Fibroblast of lung (primary cell): ENCODE results near the gene MNAT1. TPM values are rescaled to one million over a fixed set of nuclear protein-coding genes. Genes with fewer than 3 reads are reported as not detected.

Experiments used
- DNase-seq, 2 donors: peaks; one replicate each; pipeline versions ENCODE4 v3.0.0 to v3.0.0-alpha.2; 2010; ENCODE audit warnings: low read depth in 2 of 2
- H2AFZ ChIP-seq: 2 replicates; pipeline ENCODE4 v1.5.1; 2012; ENCODE audit warnings: low read length, control low read depth, inconsistent platforms
- H3K27ac ChIP-seq: 2 replicates; pipeline ENCODE4 v1.5.1; 2011; ENCODE audit warnings: low read length, control low read depth; ENCODE audit not compliant: insufficient read depth
- H3K27me3 ChIP-seq: 2 replicates; pipeline ENCODE4 v1.5.1; 2011; ENCODE audit warnings: mild to moderate bottlenecking, low read length; ENCODE audit not compliant: control insufficient read depth, insufficient read depth
- H3K36me3 ChIP-seq: 2 replicates; pipeline ENCODE4 v1.5.1; 2011; ENCODE audit warnings: low read length; ENCODE audit not compliant: control insufficient read depth, insufficient read depth
- H3K4me1 ChIP-seq: 2 replicates; pipeline ENCODE4 v1.5.1; 2011; ENCODE audit warnings: low read length; ENCODE audit not compliant: control insufficient read depth, insufficient read depth; ENCODE audit errors: extremely low read depth
- H3K4me2 ChIP-seq: 2 replicates; pipeline ENCODE4 v1.5.1; 2011; ENCODE audit warnings: low read length, control low read depth; ENCODE audit not compliant: insufficient read depth; ENCODE audit errors: extremely low read depth
- H3K4me3 ChIP-seq, 4 experiments: fragments of 200-600 bp in 1 of 4; sonication (generic) in 1 of 4; replicated peaks in 1 of 4; 2 replicates each; pipeline ENCODE4 v1.5.1; 2011 to 2016; ENCODE audit warnings: low read length in 4 of 4, low read depth in 3 of 4, mild to moderate bottlenecking in 3 of 4, control low read depth in 2 of 4, inconsistent platforms in 1 of 4, mixed read lengths in 1 of 4; ENCODE audit not compliant: insufficient read depth in 1 of 4; ENCODE audit errors: control extremely low read depth in 1 of 4
- H3K79me2 ChIP-seq: 2 replicates; pipeline ENCODE4 v1.5.1; 2012; ENCODE audit warnings: mild to moderate bottlenecking, low read length, inconsistent platforms; ENCODE audit not compliant: control insufficient read depth, insufficient read depth
- H3K9ac ChIP-seq: 2 replicates; pipeline ENCODE4 v1.5.1; 2011; ENCODE audit warnings: mild to moderate bottlenecking, low read length, control low read depth; ENCODE audit not compliant: insufficient read depth
- H3K9me3 ChIP-seq: 2 replicates; pipeline ENCODE4 v1.5.1; 2012; ENCODE audit warnings: low read depth, low read length; ENCODE audit not compliant: control insufficient read depth, insufficient read depth
- H4K20me1 ChIP-seq: 2 replicates; pipeline ENCODE4 v1.5.1; 2011; ENCODE audit warnings: low read length; ENCODE audit not compliant: control insufficient read depth, insufficient read depth; ENCODE audit errors: extremely low read depth
- EZH2 ChIP-seq: IDR thresholded peaks from 2 replicates; pipeline ENCODE4 v1.5.1; 2012; ENCODE audit warnings: low read length, control low read depth, mild to moderate bottlenecking; ENCODE audit errors: missing control alignments
- polyA plus RNA-seq, 2 donors: library from polyadenylated mRNA; depleted of rRNA in 1 of 2; stranded (reverse) in 1 of 2; unstranded in 1 of 2; fragments of >200 nt; gene quantifications; 2 replicates each; pipeline ENCODE4 v1.2.1, GENCODE V29; 2011 to 2012; ENCODE audit warnings: missing spikeins in 1 of 2
- total RNA-seq: library from RNA; depleted of rRNA; stranded (reverse); fragments of >200 nt; gene quantifications from 2 replicates; pipeline ENCODE4 v1.2.1, GENCODE V29; 2014
- TF ChIP-seq, protein P1 (sequence below), 2 donors: IDR thresholded peaks in 1 of 2; conservative IDR thresholded peaks in 1 of 2; 1 replicate in 1 of 2; 2 replicates in 1 of 2; pipeline ENCODE4 v1.5.1; 2011 to 2012; ENCODE audit warnings: low read length in 2 of 2, control low read depth in 1 of 2, inconsistent platforms in 1 of 2, low read depth in 1 of 2, mild to moderate bottlenecking in 1 of 2

The MNAT1 gene
- total and polyA plus RNA-seq, 2 donors (not counting 1 experiment from before 2014, with no cell fraction given), result 48.2 to 58.5 TPM

DNA sequence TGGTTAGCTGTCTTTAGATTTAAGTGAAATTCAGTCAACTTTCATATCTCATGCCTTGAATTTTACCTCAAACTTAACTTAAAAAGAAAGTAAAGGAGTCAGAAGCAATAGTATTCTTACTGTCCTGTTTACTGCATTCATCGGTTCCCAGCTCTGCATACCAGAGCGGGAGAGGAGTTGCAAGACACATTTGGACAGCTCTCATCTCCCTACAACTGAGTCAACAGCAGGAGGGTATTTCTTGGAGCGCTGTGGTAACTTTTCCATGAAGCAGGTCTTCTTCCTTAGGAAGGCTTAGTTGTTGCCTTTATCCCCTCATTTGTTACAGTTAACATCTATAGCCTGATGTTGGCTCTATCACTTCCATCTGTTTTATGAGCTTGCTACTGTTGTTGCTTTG, 181.2 kb downstream of the MNAT1 start:
- Histone ChIP-seq H3K9me3 (no peaks in the 10 kb centered on the region), H4K20me1 (no peaks in the 10 kb centered on the region), H3K27me3 (no peaks in the 10 kb centered on the region), H3K79me2 (no peaks in the 10 kb centered on the region), H2AFZ (no peak overlapping the region), H3K4me2 (no peak overlapping the region), H3K27ac (no peak overlapping the region), H3K4me1 (no peaks in the 10 kb centered on the region), H3K4me3 (no peak overlapping the region), H3K36me3 (no peaks in the 10 kb centered on the region), H3K9ac (no peak overlapping the region)
- no peak for DNase-seq
- TF ChIP-seq EZH2, result no peak
- TF ChIP-seq, protein P1, sequence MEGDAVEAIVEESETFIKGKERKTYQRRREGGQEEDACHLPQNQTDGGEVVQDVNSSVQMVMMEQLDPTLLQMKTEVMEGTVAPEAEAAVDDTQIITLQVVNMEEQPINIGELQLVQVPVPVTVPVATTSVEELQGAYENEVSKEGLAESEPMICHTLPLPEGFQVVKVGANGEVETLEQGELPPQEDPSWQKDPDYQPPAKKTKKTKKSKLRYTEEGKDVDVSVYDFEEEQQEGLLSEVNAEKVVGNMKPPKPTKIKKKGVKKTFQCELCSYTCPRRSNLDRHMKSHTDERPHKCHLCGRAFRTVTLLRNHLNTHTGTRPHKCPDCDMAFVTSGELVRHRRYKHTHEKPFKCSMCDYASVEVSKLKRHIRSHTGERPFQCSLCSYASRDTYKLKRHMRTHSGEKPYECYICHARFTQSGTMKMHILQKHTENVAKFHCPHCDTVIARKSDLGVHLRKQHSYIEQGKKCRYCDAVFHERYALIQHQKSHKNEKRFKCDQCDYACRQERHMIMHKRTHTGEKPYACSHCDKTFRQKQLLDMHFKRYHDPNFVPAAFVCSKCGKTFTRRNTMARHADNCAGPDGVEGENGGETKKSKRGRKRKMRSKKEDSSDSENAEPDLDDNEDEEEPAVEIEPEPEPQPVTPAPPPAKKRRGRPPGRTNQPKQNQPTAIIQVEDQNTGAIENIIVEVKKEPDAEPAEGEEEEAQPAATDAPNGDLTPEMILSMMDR (conservative IDR thresholded peaks at IDR 0.05 in 1 of 2, IDR thresholded peaks at IDR 0.05 in 1 of 2; ENCODE audit: low read depth in 1 of 2, low read length in 2 of 2), result no peak

DNA sequence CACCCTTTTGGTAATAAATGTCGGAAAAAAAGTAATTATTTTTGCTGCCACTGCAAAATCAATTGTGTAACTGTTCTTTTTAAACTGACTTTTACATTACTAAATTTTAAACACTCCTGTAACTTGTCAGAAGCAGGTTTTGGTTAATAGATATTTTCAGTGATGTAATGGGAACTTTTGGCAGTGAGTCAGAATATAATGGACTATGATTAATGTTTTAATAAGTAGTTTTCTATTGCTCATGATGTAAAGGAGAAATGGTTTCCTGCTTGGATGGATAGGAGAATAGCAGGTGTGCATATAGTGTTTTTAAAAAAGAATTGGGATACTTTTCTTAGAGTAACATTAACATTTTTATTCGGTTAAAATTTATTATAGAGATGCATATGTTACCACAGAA, 187.5 kb downstream of the MNAT1 start:
- no peak overlapping the region for H3K4me3 ChIP-seq
- H4K20me1 ChIP-seq, result no peaks in the 10 kb centered on the region
- no peak overlapping the region for H2AFZ ChIP-seq
- no peaks in the 10 kb centered on the region for H3K27me3 ChIP-seq
- H3K4me2 ChIP-seq, result no peak overlapping the region
- H3K36me3 ChIP-seq, result no peaks in the 10 kb centered on the region
- TF ChIP-seq, protein P1 (conservative IDR thresholded peaks at IDR 0.05 in 1 of 2, IDR thresholded peaks at IDR 0.05 in 1 of 2; ENCODE audit: low read depth in 1 of 2, low read length in 2 of 2), result no peak
- H3K79me2 ChIP-seq, result no peaks in the 10 kb centered on the region
- no peaks in the 10 kb centered on the region for H3K9me3 ChIP-seq
- no peaks in the 10 kb centered on the region for H3K4me1 ChIP-seq
- no peak overlapping the region for H3K9ac ChIP-seq
- peak; percentile 55 to 68 for DNase-seq
- H3K27ac ChIP-seq, result no peak overlapping the region

DNA sequence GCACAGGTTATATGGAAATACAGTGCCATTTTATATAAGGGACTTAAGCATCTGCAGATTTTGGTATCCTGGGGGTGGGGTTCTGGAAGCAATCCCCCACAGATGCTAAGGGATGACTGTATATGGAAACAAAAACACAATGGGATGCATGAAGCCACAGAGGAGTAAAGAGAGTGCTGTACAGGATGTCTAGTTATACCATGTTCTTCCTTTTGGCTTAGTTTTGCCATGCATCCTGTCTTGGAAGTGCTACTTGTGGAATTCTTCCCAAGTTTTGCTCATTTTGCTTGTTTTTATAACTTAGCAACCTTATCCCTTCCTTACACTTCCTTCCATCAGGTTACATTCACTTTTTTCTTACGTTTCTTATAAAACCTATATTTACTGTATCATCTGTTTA, 190.7 kb downstream of the MNAT1 start:
- no peaks in the 10 kb centered on the region for H3K4me1 ChIP-seq
- no peak overlapping the region for H3K4me3 ChIP-seq
- no peaks in the 10 kb centered on the region for H3K36me3 ChIP-seq
- no peak overlapping the region for H3K9ac ChIP-seq
- TF ChIP-seq, protein P1 (conservative IDR thresholded peaks at IDR 0.05 in 1 of 2, IDR thresholded peaks at IDR 0.05 in 1 of 2; ENCODE audit: low read depth in 1 of 2, low read length in 2 of 2), result no peak
- TF ChIP-seq EZH2, result no peak
- no peaks in the 10 kb centered on the region for H4K20me1 ChIP-seq
- no peaks in the 10 kb centered on the region for H3K79me2 ChIP-seq
- H3K9me3 ChIP-seq, result no peaks in the 10 kb centered on the region
- peak in 1 of 2 donors; percentile 7 for DNase-seq
- no peaks in the 10 kb centered on the region for H3K27me3 ChIP-seq
- H3K27ac ChIP-seq, result no peak overlapping the region
- no peak overlapping the region for H2AFZ ChIP-seq
- H3K4me2 ChIP-seq, result no peak overlapping the region
